ENCODE data around the gene S100Z. TPM values are rescaled to one million over a fixed set of nuclear protein-coding genes. Genes with fewer than 3 reads are reported as not detected.

The S100Z gene
- total RNA-seq, 2 experiments from 2014 or later: 2.5 to 2.6 TPM

GRCh38 chr5:76947082-76947503, 97.3 kb downstream of the S100Z start:
- Mint-ChIP-seq H3K4me1 (no peaks in the 10 kb centered on the region), H3K27me3 (peaks cover 44% of the 10 kb centered on the region), H3K4me3 (no peak overlapping the region), H3K9me3 (no peaks in the 10 kb centered on the region), H3K27ac (no peak overlapping the region), H3K36me3 (ENCODE audit: low read depth) (no peaks in the 10 kb centered on the region)
- POLR2A ChIA-PET: no interaction called here
- DNase-seq: no peak
- CTCF ChIA-PET: interaction anchor here (0.6 kb wide), 3 partner anchors 80 to 996 kb away, joined by 3 to 4 read pairs (median 4); no protein-coding TSS in a partner anchor

- H3K4me3 Mint-ChIP-seq: no peak within 1 kb of the TSS
- DNase-seq: no peak
Observed at GRCh38 chr5:76952795-76953536, 103.2 kb downstream of the S100Z start, which contains the start of gene CRHBP. TSS of gene CRHBP (plus strand) at chr5:76953045. CDS start at chr5:76953135, 90 bp downstream.

GRCh38 chr5:76953551-76954382, 104.0 kb downstream of the S100Z start:
- CTCF ChIA-PET: no interaction called here
- Mint-ChIP-seq H3K27me3 (peaks cover 62% of the 10 kb centered on the region), H3K4me3 (no peak overlapping the region), H3K36me3 (ENCODE audit: low read depth) (no peaks in the 10 kb centered on the region), H3K4me1 (peaks cover 9% of the 10 kb centered on the region), H3K27ac (no peak overlapping the region), H3K9me3 (no peaks in the 10 kb centered on the region)
- DNase-seq: no peak
- POLR2A ChIA-PET: no interaction called here

More at GRCh38 chr5:76952795-76953536, 103.2 kb downstream of the S100Z start, which contains the start of gene CRHBP:
- ChIA-PET POLR2A (no interaction called here), CTCF (no interaction called here)
- Mint-ChIP-seq H3K27me3 (peaks cover 64% of the 10 kb centered on the region), H3K27ac (no peak within 1 kb of the TSS), H3K9me3 (no peaks in the 10 kb centered on the region), H3K36me3 (ENCODE audit: low read depth) (no peaks in the 10 kb centered on the region), H3K4me1 (peaks cover 5% of the 10 kb centered on the region)

GRCh38 chr5:76954383-76954763, 104.6 kb downstream of the S100Z start:
- ChIA-PET CTCF (no interaction called here), POLR2A (no interaction called here)
- H3K4me1 Mint-ChIP-seq: peaks cover 15% of the 10 kb centered on the region
- no peak overlapping the region for H3K27ac Mint-ChIP-seq
- DNase-seq: no peak
- no peaks in the 10 kb centered on the region for H3K9me3 Mint-ChIP-seq
- no peak overlapping the region for H3K4me3 Mint-ChIP-seq
- no peaks in the 10 kb centered on the region for H3K36me3 Mint-ChIP-seq (ENCODE audit: low read depth)
- peaks cover 63% of the 10 kb centered on the region for H3K27me3 Mint-ChIP-seq

GRCh38 chr5:76956033-76956432, 106.2 kb downstream of the S100Z start:
- ChIA-PET CTCF (no interaction called here), POLR2A (no interaction called here)
- DNase-seq: no peak
- H3K27ac Mint-ChIP-seq: no peak overlapping the region
- peaks cover 29% of the 10 kb centered on the region for H3K4me1 Mint-ChIP-seq
- no peaks in the 10 kb centered on the region for H3K9me3 Mint-ChIP-seq
- no peak overlapping the region for H3K4me3 Mint-ChIP-seq
- peaks cover 55% of the 10 kb centered on the region for H3K27me3 Mint-ChIP-seq
- H3K36me3 Mint-ChIP-seq (ENCODE audit: low read depth): no peaks in the 10 kb centered on the region

- Mint-ChIP-seq H3K27ac (peak overlapping the region; percentile 16), H3K9me3 (no peaks in the 10 kb centered on the region)
Observed at GRCh38 chr5:76958991-76959767, 109.4 kb downstream of the S100Z start.

GRCh38 chr5:76960004-76960625, 110.3 kb downstream of the S100Z start:
- CTCF ChIA-PET: no interaction called here
- Mint-ChIP-seq H3K4me1 (peaks cover 28% of the 10 kb centered on the region), H3K27ac (no peak overlapping the region), H3K27me3 (peaks cover 37% of the 10 kb centered on the region), H3K9me3 (no peaks in the 10 kb centered on the region), H3K36me3 (ENCODE audit: low read depth) (no peaks in the 10 kb centered on the region), H3K4me3 (peak overlapping the region; percentile 2)
- peak; percentile 53 for DNase-seq
- POLR2A ChIA-PET: no interaction called here

More at GRCh38 chr5:76958991-76959767, 109.4 kb downstream of the S100Z start:
- H3K4me3 Mint-ChIP-seq: no peak overlapping the region
- CTCF ChIA-PET: no interaction called here
- no peak for DNase-seq
- peaks cover 46% of the 10 kb centered on the region for H3K27me3 Mint-ChIP-seq
- POLR2A ChIA-PET: interaction anchor here (1.0 kb wide), 1 partner anchor 71 kb away, joined by 4 read pairs; the partner anchor contains the start of gene AGGF1
- no peaks in the 10 kb centered on the region for H3K36me3 Mint-ChIP-seq (ENCODE audit: low read depth)
- peaks cover 32% of the 10 kb centered on the region for H3K4me1 Mint-ChIP-seq

- H3K4me1 Mint-ChIP-seq: peaks cover 21% of the 10 kb centered on the region
- H3K27ac Mint-ChIP-seq: no peak overlapping the region
- CTCF ChIA-PET: no interaction called here
- peaks cover 30% of the 10 kb centered on the region for H3K27me3 Mint-ChIP-seq
- POLR2A ChIA-PET: no interaction called here
- no peaks in the 10 kb centered on the region for H3K36me3 Mint-ChIP-seq (ENCODE audit: low read depth)
- no peak overlapping the region for H3K4me3 Mint-ChIP-seq
- no peak for DNase-seq
- no peaks in the 10 kb centered on the region for H3K9me3 Mint-ChIP-seq
Observed at GRCh38 chr5:76964060-76964459, 114.2 kb downstream of the S100Z start.

Other genes starting within 250 kb of the S100Z start
- gene F2RL2, start 226.6 kb upstream of the S100Z start, total RNA-seq: not detected
- 10 to 100 TPM; 35.0 to 36.6 TPM for gene F2R, start 133.9 kb upstream of the S100Z start, total RNA-seq
- gene F2RL1, start 31.0 kb upstream of the S100Z start, total RNA-seq: under 1 TPM; 0.78 to 0.81 TPM
- gene CRHBP, start 103.0 kb downstream of the S100Z start, total RNA-seq: under 1 TPM; 0.10 to 0.43 TPM
- gene AGGF1, start 180.4 kb downstream of the S100Z start, total RNA-seq: 10 to 100 TPM; 26.4 to 28.6 TPM
- under 1 TPM; 0.45 to 0.85 TPM for gene ZBED3, start 237.3 kb downstream of the S100Z start, total RNA-seq

Measured in activated CD4-positive, alpha-beta memory T cell treated with anti-CD3 and anti-CD28 coated beads, Interleukin-2, amount 10 ng/mL, durations not matched to agents 7 days and 5 days (primary cell).